GM23248 (cell line): Measurements from ENCODE around the gene C14orf132. TPM values are rescaled to one million over a fixed set of nuclear protein-coding genes. Genes with fewer than 3 reads are reported as not detected.
A peak's percentile ranks its signal among the peaks of the same experiment; 100 is the strongest.

Experiments
- DNase-seq: peaks from one replicate; pipeline ENCODE4 v3.0.0-alpha.2; 2015
- H2AFZ ChIP-seq: fragments of 200-600 bp; sonication (generic); 2 replicates; pipeline ENCODE4 v1.6.1; 2016; ENCODE audit warnings: antibody characterized with exemption
- H3F3A ChIP-seq: fragments of 200-600 bp; sonication (generic); 2 replicates; pipeline ENCODE4 v1.6.1; 2016; ENCODE audit warnings: mild to moderate bottlenecking, antibody characterized with exemption, mixed run types; ENCODE audit not compliant: insufficient read depth
- H3K27ac ChIP-seq: fragments of 200-600 bp; sonication (generic); 2 replicates; pipeline ENCODE4 v1.5.1; 2016; ENCODE audit warnings: mild to moderate bottlenecking
- H3K27me3 ChIP-seq: fragments of 200-600 bp; sonication (generic); replicated peaks from 2 replicates; pipeline ENCODE4 v1.6.1; 2016; ENCODE audit warnings: mild to moderate bottlenecking; ENCODE audit not compliant: insufficient read depth
- H3K36me3 ChIP-seq: fragments of 200-600 bp; sonication (generic); 2 replicates; pipeline ENCODE4 v1.6.1; 2016; ENCODE audit warnings: low read depth, mild to moderate bottlenecking
- H3K4me1 ChIP-seq: fragments of 200-600 bp; sonication (generic); 2 replicates; pipeline ENCODE4 v1.6.1; 2016; ENCODE audit warnings: mild to moderate bottlenecking; ENCODE audit not compliant: insufficient read depth
- H3K4me2 ChIP-seq: fragments of 200-600 bp; sonication (generic); one replicate; pipeline ENCODE4 v1.6.1; 2016; ENCODE audit warnings: mild to moderate bottlenecking; ENCODE audit not compliant: unreplicated experiment
- H3K4me3 ChIP-seq: fragments of 200-600 bp; sonication (generic); 2 replicates; pipeline ENCODE4 v1.5.1; 2016; ENCODE audit warnings: mild to moderate bottlenecking
- H3K79me2 ChIP-seq: fragments of 200-600 bp; sonication (generic); 2 replicates; pipeline ENCODE4 v1.6.1; 2016; ENCODE audit warnings: mild to moderate bottlenecking; ENCODE audit not compliant: insufficient read depth
- H3K9ac ChIP-seq: fragments of 200-600 bp; sonication (generic); 2 replicates; pipeline ENCODE4 v1.6.1; 2016; ENCODE audit warnings: mild to moderate bottlenecking
- H3K9me2 ChIP-seq: fragments of 200-600 bp; sonication (generic); 2 replicates; pipeline ENCODE4 v1.6.1; 2016; ENCODE audit warnings: mixed run types, mild to moderate bottlenecking, moderate library complexity; ENCODE audit not compliant: insufficient read depth
- H3K9me3 ChIP-seq: fragments of 200-600 bp; sonication (generic); one replicate; pipeline ENCODE4 v1.6.1; 2017; ENCODE audit warnings: low read depth
- H4K20me1 ChIP-seq: fragments of 200-600 bp; sonication (generic); 2 replicates; pipeline ENCODE4 v1.6.0; 2016; ENCODE audit not compliant: insufficient read depth
- EZH2 ChIP-seq: fragments of 200-600 bp; sonication (generic); IDR thresholded peaks from 2 replicates; pipeline ENCODE4 v1.6.1; 2018; ENCODE audit warnings: antibody characterized with exemption, mild to moderate bottlenecking; ENCODE audit not compliant: insufficient read depth, poor library complexity, severe bottlenecking
- EZH2phosphoT487 ChIP-seq: fragments of 200-600 bp; sonication (generic); IDR thresholded peaks from 2 replicates; pipeline ENCODE4 v1.6.1; 2018; ENCODE audit warnings: antibody characterized with exemption, moderate library complexity, mild to moderate bottlenecking, low read depth; ENCODE audit not compliant: insufficient read depth
- WGBS, 2 experiments: methylation state at CpG; one replicate each; pipeline ENCODE4 v1.1.6; 2015 to 2017; ENCODE audit warnings: low lambda C conversion rate in 2 of 2, low coverage in 1 of 2; ENCODE audit errors: missing lambda C conversion rate in 2 of 2; 5-methylcytosine and 5-hydroxymethylcytosine counted together
- in situ Hi-C: fragments of 300-500 bp; cut with MboI; formaldehyde crosslinking; loops from 2 replicates; pipeline ENCODE4 v1.15.0; 2020
- polyA plus RNA-seq: library from polyadenylated mRNA; unstranded; fragments of >200 nt; fragmentation: Nextera tagmentation; extraction: Ambion mirVana; gene quantifications from 2 replicates; pipeline ENCODE4 v1.2.1, GENCODE V29; 2016
- total RNA-seq: library from RNA; depleted of rRNA; stranded (reverse); fragments of >200 nt; shearing (Covaris generic); gene quantifications from 2 replicates; pipeline ENCODE4 v1.2.3, GENCODE V29; 2014

The C14orf132 gene
- total and polyA plus RNA-seq, 2 experiments from 2014 or later: 18.6 to 26.2 TPM

- peak; percentile 73 for DNase-seq
- peak overlapping the region; percentile 6; the same call in 1 of the 2 replicates for H3K27ac ChIP-seq
- H3K9me2 ChIP-seq: no peaks in the 10 kb centered on the region
- TF ChIP-seq EZH2phosphoT487 (no peak), EZH2 (no peak)
- H3K9ac ChIP-seq: no peak overlapping the region
- H3F3A ChIP-seq: peaks cover 18% of the 10 kb centered on the region
- H3K4me1 ChIP-seq: peaks cover 20% of the 10 kb centered on the region
- no peak overlapping the region for H3K4me3 ChIP-seq
- H3K9me3 ChIP-seq: no peaks in the 10 kb centered on the region
- H3K27me3 ChIP-seq: no peaks in the 10 kb centered on the region
- H3K79me2 ChIP-seq: peaks cover 78% of the 10 kb centered on the region
- H3K36me3 ChIP-seq: no peaks in the 10 kb centered on the region
- in situ Hi-C loops: no loop called here
- WGBS, 2 experiments: 15 to 17% methylated on average over 4 of the region's 4 CpGs
- no peak overlapping the region for H2AFZ ChIP-seq
- 0 out of 2 replicates have a peak, but pooled peaks cover 5% of the 10 kb centered on the region for H4K20me1 ChIP-seq
- no peak overlapping the region for H3K4me2 ChIP-seq
Measured at GRCh38 chr14:96042248-96042930, 3.2 kb downstream of the C14orf132 start.

DNA sequence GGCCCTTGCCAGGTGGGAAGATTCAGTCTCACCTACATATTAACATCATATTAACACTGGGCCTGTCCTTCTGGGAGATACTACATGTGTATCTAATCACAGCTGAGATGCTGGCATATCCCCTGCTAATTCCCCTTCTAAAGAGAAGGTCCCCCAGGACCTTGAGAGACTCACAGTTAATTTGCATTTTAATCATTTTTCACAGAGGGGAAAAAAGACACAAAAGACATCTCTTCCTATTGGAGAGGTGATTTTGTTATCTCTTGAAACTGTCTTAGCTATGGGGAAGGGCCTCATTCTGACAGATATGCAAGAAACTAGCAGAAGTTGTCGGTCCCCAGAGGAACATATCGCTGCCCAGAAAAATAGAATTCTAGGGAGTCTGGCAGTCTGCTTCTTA, 7.5 kb downstream of the C14orf132 start:
- in situ Hi-C loops: no loop called here
- peaks cover 15% of the 10 kb centered on the region for H3F3A ChIP-seq
- no peak for DNase-seq
- H3K9ac ChIP-seq: no peak overlapping the region
- H3K27ac ChIP-seq: no peak overlapping the region; the same call in 1 of the 2 replicates
- no peak overlapping the region for H3K4me2 ChIP-seq
- no peaks in the 10 kb centered on the region for H3K27me3 ChIP-seq
- no peak for TF ChIP-seq EZH2
- no peak for TF ChIP-seq EZH2phosphoT487
- peaks cover 94% of the 10 kb centered on the region for H3K79me2 ChIP-seq
- H3K9me2 ChIP-seq: no peaks in the 10 kb centered on the region
- 98% methylated on average over 2 of the region's 2 CpGs for WGBS, 2 experiments
- peaks cover 6% of the 10 kb centered on the region for H3K4me1 ChIP-seq
- H3K9me3 ChIP-seq: no peaks in the 10 kb centered on the region
- H3K4me3 ChIP-seq: no peak overlapping the region
- no peaks in the 10 kb centered on the region for H3K36me3 ChIP-seq
- H4K20me1 ChIP-seq: 0 out of 2 replicates have a peak, but pooled peaks cover 5% of the 10 kb centered on the region
- no peak overlapping the region for H2AFZ ChIP-seq

DNA sequence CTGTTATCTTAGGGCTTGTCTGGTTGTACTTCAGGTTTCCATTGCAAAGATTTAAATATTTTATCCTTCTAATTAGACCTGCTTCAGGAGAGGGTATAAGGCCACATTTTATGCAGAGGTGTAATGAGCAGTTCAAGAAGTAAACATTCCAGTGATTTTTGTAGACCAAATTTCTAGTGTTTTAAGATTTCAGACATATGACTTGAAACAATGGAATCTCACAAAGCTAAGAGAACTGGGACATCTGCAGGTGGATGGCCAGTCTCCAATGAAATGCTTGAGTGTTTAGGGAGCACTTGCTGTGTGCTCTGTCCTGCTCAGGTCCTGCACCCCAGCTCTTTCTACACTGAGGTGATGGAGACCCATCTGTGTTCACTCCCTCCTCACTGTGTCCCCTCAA, 7.9 kb downstream of the C14orf132 start:
- Histone ChIP-seq H3K9ac (no peak overlapping the region), H3K79me2 (peaks cover 94% of the 10 kb centered on the region), H3K4me3 (no peak overlapping the region), H3K4me1 (peaks cover 6% of the 10 kb centered on the region), H3K9me2 (no peaks in the 10 kb centered on the region), H3F3A (peaks cover 15% of the 10 kb centered on the region), H3K9me3 (no peaks in the 10 kb centered on the region), H2AFZ (no peak overlapping the region), H4K20me1 (0 out of 2 replicates have a peak, but pooled peaks cover 5% of the 10 kb centered on the region), H3K4me2 (no peak overlapping the region), H3K36me3 (no peaks in the 10 kb centered on the region), H3K27ac (no peak overlapping the region; the same call in 1 of the 2 replicates), H3K27me3 (no peaks in the 10 kb centered on the region)
- DNase-seq: peak; percentile 15
- no peak for TF ChIP-seq EZH2
- no peak for TF ChIP-seq EZH2phosphoT487
- in situ Hi-C loops: no loop called here

GRCh38 chr14:96049932-96050331, 10.8 kb downstream of the C14orf132 start:
- in situ Hi-C loops: no loop called here
- H3K9me2 ChIP-seq: no peaks in the 10 kb centered on the region
- H3F3A ChIP-seq: peaks cover 29% of the 10 kb centered on the region
- H3K9ac ChIP-seq: no peak overlapping the region
- TF ChIP-seq EZH2 (no peak), EZH2phosphoT487 (no peak)
- H3K36me3 ChIP-seq: no peaks in the 10 kb centered on the region
- H3K27me3 ChIP-seq: no peaks in the 10 kb centered on the region
- no peak overlapping the region for H3K4me2 ChIP-seq
- no peak for DNase-seq
- no peak overlapping the region for H3K27ac ChIP-seq
- H4K20me1 ChIP-seq: 0 out of 2 replicates have a peak, but pooled peaks cover 2% of the 10 kb centered on the region
- no peak overlapping the region for H3K4me3 ChIP-seq
- no peak overlapping the region for H2AFZ ChIP-seq
- peaks cover 24% of the 10 kb centered on the region for H3K4me1 ChIP-seq
- H3K9me3 ChIP-seq: no peaks in the 10 kb centered on the region
- H3K79me2 ChIP-seq: peaks cover 83% of the 10 kb centered on the region

GRCh38 chr14:96050482-96050881, 11.3 kb downstream of the C14orf132 start:
- 65 to 67% methylated on average over 4 of the region's 4 CpGs for WGBS, 2 experiments
- TF ChIP-seq EZH2 (no peak), EZH2phosphoT487 (no peak)
- Histone ChIP-seq H3K27me3 (no peaks in the 10 kb centered on the region), H3K27ac (no peak overlapping the region), H3K4me3 (no peak overlapping the region), H3F3A (peaks cover 29% of the 10 kb centered on the region), H3K9ac (no peak overlapping the region), H3K9me3 (no peaks in the 10 kb centered on the region), H3K4me1 (peaks cover 24% of the 10 kb centered on the region), H3K4me2 (no peak overlapping the region), H3K36me3 (no peaks in the 10 kb centered on the region), H3K79me2 (peaks cover 83% of the 10 kb centered on the region), H3K9me2 (no peaks in the 10 kb centered on the region), H4K20me1 (no peaks in the 10 kb centered on the region), H2AFZ (no peak overlapping the region)
- in situ Hi-C loops: no loop called here
- no peak for DNase-seq
